Esophagus mucosa (tissue), 1 donor: ENCODE results near the gene SPIRE2. TPM values are rescaled to one million over a fixed set of nuclear protein-coding genes. Genes with fewer than 3 reads are reported as not detected.

Experiments used
- ATAC-seq: fragments of 200-7000 bp; cut with Tn5 transposase; one replicate; pipeline ENCODE4 v1.9.1; 2020
- total RNA-seq: library from RNA; stranded (reverse); gene quantifications from one replicate; pipeline ENCODE4 v1.2.4, GENCODE V29; 2023
- donor health status: DM: yes; HTN: yes; CAD: no.

SPIRE2 gene
- total RNA-seq, 1 donor from 2014 or later: 3.9 TPM

GRCh38 chr16:89841275-89841674, 13.0 kb downstream of the SPIRE2 start:
- ATAC-seq: no peak

- ATAC-seq: peak; percentile 18
Observed at GRCh38 chr16:89842471-89843408, 14.5 kb downstream of the SPIRE2 start.

GRCh38 chr16:89843409-89844350, 15.4 kb downstream of the SPIRE2 start:
- ATAC-seq: peak; percentile 58

- no peak for ATAC-seq
Observed at GRCh38 chr16:89844739-89845339, 16.6 kb downstream of the SPIRE2 start.

- ATAC-seq: no peak
Observed at GRCh38 chr16:89845417-89845816, 17.1 kb downstream of the SPIRE2 start.

GRCh38 chr16:89847051-89847939, 19.0 kb downstream of the SPIRE2 start:
- no peak for ATAC-seq

GRCh38 chr16:89847940-89848297, 19.6 kb downstream of the SPIRE2 start:
- peak; percentile 7 for ATAC-seq

- no peak for ATAC-seq
Observed at GRCh38 chr16:89848974-89849373, 20.7 kb downstream of the SPIRE2 start.

GRCh38 chr16:89853306-89853993, 25.2 kb downstream of the SPIRE2 start:
- ATAC-seq: peak; percentile 9

- ATAC-seq: peak; percentile 29
Observed at GRCh38 chr16:89855301-89855945, 27.1 kb downstream of the SPIRE2 start.

- no peak for ATAC-seq
Observed at GRCh38 chr16:89855986-89856385, 27.7 kb downstream of the SPIRE2 start.

GRCh38 chr16:89858973-89859614, 30.8 kb downstream of the SPIRE2 start:
- ATAC-seq: no peak

GRCh38 chr16:89859615-89860007, 31.3 kb downstream of the SPIRE2 start:
- ATAC-seq: no peak

- peak; percentile 82 for ATAC-seq
Observed at GRCh38 chr16:89860747-89861304, 32.6 kb downstream of the SPIRE2 start.

GRCh38 chr16:89861648-89862047, 33.4 kb downstream of the SPIRE2 start:
- no peak for ATAC-seq

- ATAC-seq: no peak
Observed at GRCh38 chr16:89862732-89863131, 34.5 kb downstream of the SPIRE2 start.

GRCh38 chr16:89863741-89864526, 35.7 kb downstream of the SPIRE2 start:
- ATAC-seq: peak; percentile 14

- ATAC-seq: peak; percentile 4
Observed at GRCh38 chr16:89864527-89864820, 36.2 kb downstream of the SPIRE2 start.

- ATAC-seq: no peak
Observed at GRCh38 chr16:89867918-89868317, 39.6 kb downstream of the SPIRE2 start.
